Stimulated activated naive CD4-positive, alpha-beta T cell (primary cell): ENCODE measurements around the gene ANKIB1.
"Not testable (repeated sequence)": the region's sequence is repeated elsewhere in the genome, so short reads cannot be mapped to it uniquely, and the experiment has no call there.

Source experiments
- DNase-seq, 6 experiments: peaks; one replicate each; lab custom pipeline; 2025; lab: John Stamatoyannopoulos, UW

Gene ANKIB1

DNA sequence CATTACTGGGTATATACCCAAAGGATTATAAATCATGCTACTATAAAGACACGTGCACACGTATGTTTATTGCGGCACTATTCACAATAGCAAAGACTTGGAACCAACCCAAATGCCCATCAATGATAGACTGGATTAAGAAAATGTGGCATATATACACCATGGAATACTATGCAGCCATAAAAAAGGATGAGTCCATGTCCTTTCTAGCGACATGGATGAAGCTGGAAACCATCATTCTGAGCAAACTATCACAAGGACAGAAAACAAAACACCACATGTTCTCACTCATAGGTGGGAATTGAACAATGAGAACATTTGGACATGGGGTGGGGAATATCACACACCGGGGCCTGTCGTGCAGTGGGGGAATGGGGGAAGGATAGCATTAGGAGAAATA is 164.4 kb downstream of the ANKIB1 start:
- DNase-seq: not testable (repeated sequence)

DNA sequence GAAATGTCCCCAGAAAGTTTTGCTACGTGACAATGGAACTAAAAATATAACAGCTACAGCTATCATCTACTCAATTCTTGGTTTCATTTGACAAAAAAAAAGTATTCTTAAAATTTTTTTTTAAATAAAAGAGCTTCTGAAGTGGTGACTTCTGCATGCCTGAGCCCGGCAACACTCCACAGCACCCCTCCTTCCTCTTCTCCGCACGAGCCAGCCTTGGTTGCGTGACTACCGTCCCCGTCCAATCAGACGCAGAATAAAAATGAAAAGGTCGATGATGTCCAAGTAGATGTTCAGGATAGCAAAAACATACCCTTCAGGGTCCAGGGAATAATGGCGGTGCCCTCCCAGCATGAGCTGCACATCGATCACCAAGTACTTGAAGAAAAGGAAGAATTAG is 167.0 kb downstream of the ANKIB1 start:
- DNase-seq: no peak

DNA sequence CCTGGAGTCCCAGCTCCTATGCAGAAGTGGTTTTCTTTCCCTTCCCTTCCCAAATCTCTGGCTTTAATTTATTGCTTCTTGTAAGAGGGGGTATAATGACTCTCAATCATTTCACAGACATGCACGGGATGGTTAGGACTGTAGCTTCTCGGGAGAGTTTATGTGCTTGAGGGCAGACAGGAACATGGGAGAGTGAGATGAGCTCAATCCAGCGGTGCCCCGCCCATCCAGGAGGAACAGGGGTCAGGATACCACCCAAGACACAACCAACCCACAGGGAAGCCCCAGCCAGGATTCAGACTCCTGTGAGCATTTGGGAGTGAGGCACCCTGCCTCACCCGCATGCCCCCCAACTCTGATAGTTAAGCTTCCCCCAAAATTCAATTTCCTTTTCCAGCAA is 167.8 kb downstream of the ANKIB1 start:
- no peak for DNase-seq

DNA sequence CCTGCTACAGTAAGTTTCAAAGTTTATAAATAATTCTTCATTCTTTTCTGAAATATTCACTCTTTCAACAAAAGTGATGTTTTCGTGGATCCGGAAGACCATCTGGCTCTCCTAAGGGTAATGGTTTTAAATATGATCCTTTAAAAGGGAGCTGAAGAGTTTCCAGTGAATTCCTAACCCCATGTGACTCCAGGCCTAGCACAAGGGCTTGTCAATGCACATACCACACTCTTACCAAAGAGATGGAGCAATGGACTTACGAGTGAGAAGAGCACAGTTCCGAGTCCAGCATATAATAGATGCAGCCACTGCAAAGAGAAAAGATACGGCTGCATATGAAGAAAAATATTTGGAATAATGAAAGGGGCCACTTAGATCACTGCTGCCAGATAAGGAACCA is 169.5 kb downstream of the ANKIB1 start:
- no peak for DNase-seq

DNA sequence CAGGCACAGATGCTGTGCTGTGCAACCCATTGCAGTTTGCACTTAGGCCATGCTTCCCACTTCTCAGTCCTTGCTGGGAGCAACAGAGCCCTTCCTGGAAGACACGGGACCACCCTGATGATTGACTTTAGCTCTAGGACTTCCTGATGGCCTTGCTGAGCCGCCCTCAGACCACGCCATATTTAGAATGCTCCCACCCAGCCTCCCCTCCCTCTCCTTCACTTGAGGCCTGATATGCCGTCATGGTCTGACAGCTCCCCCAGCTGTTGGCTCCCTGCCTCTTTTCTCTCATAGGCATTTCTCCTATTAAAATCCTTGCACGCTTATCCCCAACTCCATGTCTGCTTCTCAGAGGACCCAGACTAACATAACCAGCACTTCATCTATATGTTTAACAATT is 172.1 kb downstream of the ANKIB1 start:
- DNase-seq: no peak

DNA sequence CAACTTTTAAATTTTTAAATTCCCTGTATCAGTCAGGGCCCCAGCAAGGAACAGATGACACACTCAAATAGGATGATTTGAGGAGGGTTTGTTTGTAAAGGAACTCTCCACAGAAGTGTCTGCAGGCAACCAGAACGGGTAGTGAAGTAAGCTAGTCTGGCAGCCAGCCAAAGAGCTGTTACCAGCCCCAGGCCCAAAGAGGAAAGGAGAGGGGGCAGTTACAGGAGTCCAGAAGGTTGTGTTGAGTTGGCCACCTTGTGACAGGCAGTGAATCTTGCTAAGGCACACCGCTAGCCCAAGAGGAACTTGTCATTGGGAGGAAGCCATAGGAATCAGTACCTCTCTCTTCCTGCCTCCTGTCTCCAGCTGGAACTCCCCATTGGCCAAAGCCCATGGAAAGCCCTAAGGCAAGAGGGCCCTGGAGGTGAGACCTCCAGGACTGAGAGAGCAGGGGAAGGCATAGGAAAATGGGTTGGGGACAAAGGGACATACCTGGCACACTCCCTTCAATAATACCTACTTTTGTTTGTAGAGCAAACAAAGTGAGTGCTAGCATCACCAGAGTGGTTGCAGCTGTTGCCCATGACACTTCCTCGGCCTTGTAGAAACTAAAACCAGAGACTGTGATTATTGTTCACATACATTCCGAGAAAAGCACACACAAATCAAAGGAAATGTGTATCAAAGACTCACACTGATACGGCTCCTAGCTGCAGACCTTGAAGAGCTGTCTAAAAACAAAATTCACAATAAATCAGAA is 176.1 kb downstream of the ANKIB1 start:
- no peak for DNase-seq

DNA sequence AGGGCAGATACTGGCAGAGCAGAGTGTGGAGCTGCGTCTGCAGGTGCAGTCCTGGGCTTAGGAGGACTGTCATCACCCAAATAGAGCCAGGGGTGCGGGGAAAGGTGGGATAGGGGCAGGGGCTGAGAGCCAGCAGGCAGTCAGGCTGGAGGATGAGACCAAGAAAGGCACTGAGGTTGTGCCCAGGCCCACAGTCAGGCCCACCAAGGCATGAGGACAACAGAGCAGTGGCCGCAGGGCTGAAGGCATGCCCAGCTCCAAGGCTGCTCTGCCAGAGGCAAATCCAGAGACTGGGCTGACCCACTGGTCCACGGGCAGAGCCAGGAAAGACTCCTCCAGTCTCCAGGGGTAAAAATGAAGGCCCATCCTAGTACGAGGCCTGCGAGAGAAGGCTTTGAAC is 177.2 kb downstream of the ANKIB1 start:
- no peak for DNase-seq

DNA sequence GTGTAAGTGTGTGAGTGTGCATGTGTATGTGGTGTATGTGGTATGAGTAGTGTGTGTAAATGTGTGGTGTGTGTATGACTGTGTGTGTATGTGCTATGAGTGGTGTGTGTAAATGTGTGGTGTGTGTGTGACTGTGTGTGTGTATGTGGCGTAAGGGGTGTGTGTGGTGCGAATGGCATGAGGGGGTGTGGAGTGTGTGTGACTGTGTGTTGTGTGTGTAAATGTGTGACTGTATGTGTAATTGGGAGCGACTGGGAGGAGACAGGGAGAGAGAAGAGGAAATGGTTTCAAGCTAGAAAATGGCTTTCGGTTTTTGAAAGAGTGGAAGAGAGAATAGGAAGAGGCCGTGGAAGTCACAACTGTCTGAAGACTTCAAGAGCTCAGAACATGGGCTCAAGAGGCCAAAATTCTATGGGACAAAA is 177.9 kb downstream of the ANKIB1 start:
- no peak for DNase-seq

DNA sequence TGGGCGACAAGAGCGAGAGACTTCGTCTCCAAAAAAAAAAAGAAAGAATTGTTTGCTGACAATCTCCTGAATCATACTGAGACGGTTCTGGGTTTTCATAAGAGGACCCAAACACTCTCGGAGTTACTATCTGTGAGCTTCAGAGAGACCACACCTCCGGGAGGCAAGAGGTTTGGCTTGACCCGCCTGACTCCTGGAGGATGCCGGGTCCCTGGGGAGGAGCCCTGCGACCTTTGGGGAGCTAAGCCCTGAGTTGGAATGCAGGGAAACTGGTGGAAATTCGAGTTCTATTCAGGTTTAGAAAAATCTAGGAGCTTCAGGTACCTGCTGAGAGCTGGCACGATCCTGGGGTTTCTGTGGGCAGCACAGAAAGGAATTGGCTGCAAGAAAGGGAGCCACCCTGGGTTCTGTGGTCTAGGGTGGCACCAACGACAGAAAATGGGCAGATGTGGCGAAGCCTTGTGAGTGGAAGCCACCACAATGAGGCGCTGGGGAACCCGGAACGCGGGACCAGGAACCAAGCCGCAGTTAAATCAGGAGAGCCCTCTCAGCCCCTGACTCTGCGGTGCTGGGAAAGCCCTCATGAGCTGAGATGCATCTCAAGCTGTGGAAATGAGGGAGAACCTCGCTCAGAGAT is 179.7 kb downstream of the ANKIB1 start:
- peak in 3 of 6 experiments; percentile 6 to 11 (median 6) for DNase-seq

DNA sequence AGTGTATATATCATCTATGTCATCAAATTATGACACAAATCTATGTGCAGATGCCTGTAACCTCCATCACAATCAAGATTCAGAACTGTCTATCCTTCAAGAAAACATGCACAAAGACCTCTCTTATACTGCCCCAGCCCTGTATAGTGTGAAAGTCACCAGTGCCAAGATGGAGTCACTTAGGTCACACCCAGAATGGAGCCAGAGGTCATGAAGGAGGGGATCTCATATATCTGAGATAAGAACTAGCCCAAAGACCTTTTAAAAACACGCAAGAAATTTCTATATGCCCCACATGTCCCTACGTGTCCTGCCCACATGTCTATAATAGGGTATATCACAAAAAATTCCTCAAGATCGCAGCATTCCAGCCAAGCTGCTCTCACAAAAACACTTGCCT is 181.4 kb downstream of the ANKIB1 start:
- no peak for DNase-seq

DNA sequence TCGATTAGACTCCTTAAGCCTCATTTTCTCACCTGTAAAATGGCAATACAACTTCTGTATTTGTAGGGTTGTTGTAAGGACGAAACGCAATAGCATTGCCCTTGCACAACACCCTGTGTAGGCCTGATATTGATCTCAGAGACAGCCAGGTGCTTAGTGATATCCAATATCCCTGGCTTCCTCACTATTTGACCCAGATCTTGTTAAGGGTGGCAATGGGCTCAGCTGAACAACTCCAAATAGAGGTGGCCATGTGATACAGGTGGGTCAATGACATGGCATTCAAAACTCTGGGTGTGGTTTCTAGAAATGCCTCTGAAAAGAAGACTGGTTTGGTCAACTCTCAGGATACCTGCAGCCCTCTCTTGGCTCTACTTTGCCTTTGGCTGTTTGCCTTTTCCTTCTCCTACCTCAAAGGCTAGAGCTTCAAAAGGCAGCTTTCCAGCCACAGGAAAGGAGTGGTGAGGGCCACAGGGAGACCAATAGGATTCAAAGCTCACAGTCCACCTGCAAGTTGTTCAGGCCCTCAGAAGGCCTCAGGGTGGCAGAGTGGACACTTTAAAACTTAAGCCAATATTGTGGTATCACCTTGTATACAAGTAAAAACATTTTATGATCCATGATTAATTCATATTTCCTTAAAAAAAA is 186.6 kb downstream of the ANKIB1 start:
- no peak for DNase-seq

DNA sequence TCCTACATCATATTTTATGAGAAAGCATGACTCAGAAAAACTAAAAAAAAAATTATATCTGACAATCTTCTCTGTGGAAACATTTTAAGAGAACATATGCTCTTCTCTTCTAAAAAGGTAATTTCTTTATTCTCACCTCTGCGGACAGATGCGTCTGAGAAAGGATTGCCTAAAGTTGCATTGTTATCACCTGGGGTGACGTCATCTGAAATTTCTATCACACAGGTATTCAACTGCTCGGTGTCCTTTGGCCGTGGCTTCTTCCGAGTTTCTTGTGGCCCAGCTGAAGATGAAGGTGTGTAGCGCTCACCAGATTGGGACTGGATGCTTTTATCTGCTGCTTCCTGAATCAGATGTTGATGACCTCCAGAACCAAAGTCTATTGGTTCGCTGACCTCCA is 187.2 kb downstream of the ANKIB1 start:
- no peak for DNase-seq

DNA sequence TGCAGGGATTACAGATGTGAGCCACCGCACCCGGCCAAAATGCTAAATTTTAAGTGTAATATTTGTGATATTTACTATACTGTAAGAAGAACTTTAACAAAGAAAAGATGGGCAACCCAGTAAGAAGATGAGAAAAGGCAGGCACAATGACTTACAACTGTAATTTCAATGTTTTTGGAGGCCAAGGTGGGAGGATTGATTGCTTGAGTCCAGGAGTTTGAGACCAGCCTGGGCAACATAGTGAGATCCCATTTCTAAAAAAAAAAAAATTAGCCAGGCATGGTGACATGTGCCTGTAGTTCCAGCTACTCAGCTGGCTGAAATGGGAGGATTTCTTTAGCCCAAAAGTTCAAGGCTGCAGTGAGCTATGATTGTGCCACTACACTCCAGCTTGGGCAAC is 189.8 kb downstream of the ANKIB1 start:
- DNase-seq: no peak

DNA sequence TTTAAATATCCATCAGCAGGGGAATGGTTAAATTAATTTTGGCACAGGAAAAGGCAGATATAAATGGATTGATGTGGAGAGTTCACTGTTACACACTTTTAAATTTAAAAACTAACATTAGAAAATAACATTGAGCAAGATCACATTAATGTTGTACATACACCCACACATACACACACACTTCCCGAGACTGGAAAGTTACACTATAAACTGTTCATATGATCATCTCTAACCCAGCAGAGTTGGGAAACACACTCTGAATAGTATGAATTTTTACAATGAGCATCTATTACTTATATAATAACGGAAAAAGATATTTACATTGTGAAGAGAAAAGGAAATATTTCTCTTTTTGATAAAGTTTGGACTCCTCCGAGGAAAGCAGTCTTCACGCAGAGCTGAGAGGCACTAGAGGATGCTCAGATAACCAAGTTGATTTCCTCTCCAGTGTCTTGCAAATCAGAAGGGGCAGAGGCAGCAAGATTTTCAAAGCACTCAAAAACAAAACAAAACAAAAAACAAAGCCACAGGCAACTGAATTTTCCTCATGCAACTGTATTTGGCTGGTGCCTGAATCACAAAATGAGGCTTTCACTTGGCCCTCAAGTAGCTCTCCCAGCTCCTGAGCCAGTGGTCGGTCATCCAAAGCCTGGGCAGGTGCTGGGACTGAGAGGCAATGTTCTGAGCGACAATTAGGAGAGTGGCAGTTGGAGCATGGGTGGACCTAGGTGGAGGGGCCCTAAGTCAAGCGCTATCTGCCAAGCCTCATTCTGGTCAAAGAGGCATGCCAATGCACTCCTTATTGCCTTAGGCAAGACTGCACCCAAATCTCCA is 191.1 kb downstream of the ANKIB1 start:
- DNase-seq: no peak

DNA sequence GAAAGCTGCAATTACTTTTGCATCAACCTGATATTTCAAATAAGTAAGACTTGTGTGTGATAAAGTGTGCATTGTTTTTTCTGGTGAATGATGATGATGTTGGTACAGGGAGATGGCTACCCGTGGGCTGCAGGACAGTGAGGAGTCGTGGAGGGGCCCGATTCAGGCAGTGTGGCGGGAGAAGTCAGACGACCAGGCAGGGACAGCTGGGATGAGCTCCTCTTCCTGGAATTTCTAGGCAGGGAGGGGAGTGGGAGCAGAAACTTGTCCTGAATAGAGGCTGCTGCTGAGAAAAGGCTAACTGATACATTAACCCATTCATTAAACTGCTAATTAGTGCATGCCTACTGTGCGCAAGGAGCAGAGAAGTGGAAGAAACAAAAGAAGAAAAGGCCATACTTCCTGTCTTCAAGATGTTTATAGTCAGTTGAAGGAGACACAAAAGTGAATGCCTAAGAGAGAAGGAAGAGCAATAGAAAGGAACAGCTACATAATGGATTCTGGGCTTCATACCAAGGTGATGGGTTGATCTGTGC is 192.2 kb downstream of the ANKIB1 start:
- no peak for DNase-seq

DNA sequence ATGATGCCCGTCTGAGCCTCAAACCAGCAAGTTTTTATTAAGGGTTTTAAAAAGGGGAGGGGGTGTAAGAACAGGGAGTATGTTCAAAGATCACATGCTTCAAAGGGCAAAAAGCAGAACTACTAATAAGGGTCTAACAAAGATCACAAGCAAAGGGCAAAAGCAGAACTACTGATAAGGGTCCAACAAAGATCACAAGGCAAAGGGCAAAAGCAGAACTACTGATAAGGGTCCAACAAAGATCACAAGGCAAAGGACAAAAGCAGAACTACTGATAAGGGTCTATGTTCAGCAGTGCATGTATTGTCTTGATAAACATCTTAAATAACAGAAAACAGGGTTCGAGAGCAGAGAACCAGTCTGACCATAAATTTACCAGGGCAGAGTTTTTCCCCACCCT is 196.9 kb downstream of the ANKIB1 start:
- not testable (repeated sequence) for DNase-seq

DNA sequence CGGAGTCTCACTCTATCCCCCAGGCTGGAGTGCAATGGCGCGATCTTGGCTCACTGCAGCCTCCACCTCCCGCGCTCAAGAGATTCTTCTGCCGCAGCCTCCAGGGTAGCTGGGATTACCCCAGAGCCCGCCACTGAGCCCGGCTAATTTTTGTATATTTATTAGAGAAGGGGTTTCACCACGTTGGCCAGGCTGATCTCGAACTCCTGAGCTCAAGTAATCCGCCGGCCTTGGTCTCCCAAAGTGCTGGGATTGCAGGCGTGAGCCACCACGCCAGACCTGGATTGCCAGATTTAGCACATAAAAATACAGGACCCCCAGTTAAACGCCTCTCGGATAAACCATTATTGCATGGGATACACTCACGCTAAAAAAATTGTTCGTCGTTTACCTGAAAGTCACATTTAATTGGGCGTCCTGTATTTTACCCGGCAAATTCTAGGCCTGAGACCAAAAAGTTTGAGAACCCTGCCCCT is 201.1 kb downstream of the ANKIB1 start:
- DNase-seq: no peak

DNA sequence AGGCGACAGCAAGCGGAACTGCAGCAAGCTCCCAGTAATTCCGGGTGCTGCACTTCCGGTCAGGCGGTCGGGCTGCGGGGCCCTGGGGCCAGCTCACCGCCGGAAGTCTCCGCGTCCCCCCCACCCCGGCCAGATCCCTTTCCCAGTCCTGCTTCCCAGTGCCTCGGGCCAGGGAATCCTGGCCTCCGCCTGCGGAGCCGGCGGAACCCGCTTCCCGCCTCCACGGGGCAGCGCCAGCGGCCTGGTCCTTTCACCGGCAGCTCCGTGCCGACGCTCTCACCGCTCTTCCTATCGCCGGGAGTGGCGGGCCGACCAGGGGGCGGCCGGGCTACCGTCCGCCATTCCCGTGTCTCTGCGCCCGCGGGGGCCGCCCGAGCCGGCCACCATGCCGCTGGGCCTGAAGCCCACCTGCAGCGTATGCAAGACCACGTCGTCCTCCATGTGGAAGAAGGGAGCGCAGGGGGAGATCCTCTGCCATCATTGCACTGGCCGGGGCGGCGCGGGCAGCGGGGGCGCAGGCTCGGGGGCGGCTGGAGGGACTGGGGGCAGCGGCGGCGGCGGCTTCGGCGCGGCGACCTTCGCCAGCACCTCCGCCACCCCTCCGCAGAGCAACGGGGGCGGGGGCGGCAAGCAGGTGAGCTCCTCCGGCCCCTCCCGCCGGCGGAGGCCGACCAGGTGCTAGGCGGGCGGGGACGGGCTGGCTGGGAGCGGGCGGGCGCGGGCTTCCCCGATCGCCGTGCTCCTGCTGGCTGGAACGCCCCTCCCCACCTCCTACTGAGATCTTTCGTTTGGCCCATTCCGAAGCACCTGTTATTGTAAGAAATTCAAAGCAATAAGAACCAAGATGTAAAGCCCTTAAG is 201.8 kb downstream of the ANKIB1 start, which contains the start of gene GATAD1:
GATAD1 (plus strand) TSS at position 138 of the 860 bp plus-strand sequence; CDS start at position 386, 248 bp downstream.
- DNase-seq: peak; percentile 63 to 88 (median 74)

DNA sequence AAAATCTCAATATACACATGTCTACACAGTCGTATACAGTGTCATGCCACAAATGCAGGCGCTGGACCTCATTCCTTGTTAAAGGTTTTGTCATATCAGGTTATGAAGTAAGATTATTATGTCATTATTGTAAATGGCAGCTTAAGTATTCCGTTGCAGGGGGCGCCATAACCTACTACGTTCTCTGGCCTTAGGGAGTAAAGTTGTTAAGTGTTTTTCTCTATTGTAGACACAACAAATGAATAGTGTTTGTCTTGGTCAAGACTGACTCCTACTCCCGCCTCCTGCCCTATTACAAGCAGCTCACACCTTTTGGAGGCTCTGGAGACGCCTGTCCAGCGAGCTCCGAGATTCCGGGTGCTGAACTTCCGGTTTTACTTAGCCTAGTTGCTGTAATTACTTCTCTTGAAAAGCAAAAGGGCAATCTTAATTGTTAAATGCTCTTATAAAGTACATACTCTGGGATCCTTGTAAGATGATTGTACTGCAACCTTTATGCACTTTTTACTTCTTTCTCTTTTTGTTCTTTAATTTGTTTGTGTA is 202.5 kb downstream of the ANKIB1 start:
- DNase-seq: peak; percentile 48 to 81 (median 62)
